Endothelial cell of umbilical vein (primary cell): ENCODE results near the gene ESYT3. TPM values are rescaled to one million over a fixed set of nuclear protein-coding genes. Genes with fewer than 3 reads are reported as not detected.

Experiments
- polyA plus RNA-seq, 4 experiments: library from polyadenylated mRNA; depleted of rRNA in 3 of 4; stranded (reverse) in 3 of 4; unstranded in 1 of 4; fragments of >200 nt; gene quantifications; 2 replicates each; pipeline versions ENCODE4 v1.2.1 to v1.2.3, GENCODE V29; 2011 to 2012; ENCODE audit warnings: missing spikeins in 1 of 4
- total RNA-seq: library from RNA; stranded (reverse); gene quantifications from 2 replicates; pipeline ENCODE4 v1.2.3, GENCODE V29; 2021

ESYT3 gene
- total and polyA plus RNA-seq, 2 donors (not counting 3 experiments of a cell fraction or from before 2014, with no cell fraction given) = not detected

Other genes starting within 250 kb of the ESYT3 start
- gene ARMC8, start 247.3 kb upstream of the ESYT3 start, total RNA-seq = 40.3 and 46.0 TPM in 2 replicates
- 39.6 and 46.1 TPM in 2 replicates for gene ARMC8, start 247.3 kb upstream of the ESYT3 start, polyA plus RNA-seq
- not detected in 2 replicates for gene NME9, start 104.8 kb upstream of the ESYT3 start, total RNA-seq
- gene NME9, start 104.8 kb upstream of the ESYT3 start, polyA plus RNA-seq = 0.08 TPM in 1 of 2 replicates, not detected in the other
- gene MRAS, start 86.0 kb upstream of the ESYT3 start, total RNA-seq = 15.5 and 16.5 TPM in 2 replicates
- gene MRAS, start 86.0 kb upstream of the ESYT3 start, polyA plus RNA-seq = 9.4 and 14.6 TPM in 2 replicates
- gene CEP70, start 159.6 kb downstream of the ESYT3 start, total RNA-seq = 14.7 and 16.9 TPM in 2 replicates
- 1.2 and 2.1 TPM in 2 replicates for gene CEP70, start 159.6 kb downstream of the ESYT3 start, polyA plus RNA-seq
- 9.9 and 11.9 TPM in 2 replicates for gene FAIM, start 174.2 kb downstream of the ESYT3 start, total RNA-seq
- 1.4 and 2.3 TPM in 2 replicates for gene FAIM, start 174.2 kb downstream of the ESYT3 start, polyA plus RNA-seq